HG02885 (cell line): ENCODE results near the gene PAX9.

Experiments used
- ATAC-seq: cut with Tn5 transposase; IDR thresholded peaks from one replicate; pipeline ENCODE4 v1.9.1; 2021; ENCODE audit warnings: mild to moderate bottlenecking; ENCODE audit not compliant: unreplicated experiment, poor library complexity

The PAX9 gene

DNA sequence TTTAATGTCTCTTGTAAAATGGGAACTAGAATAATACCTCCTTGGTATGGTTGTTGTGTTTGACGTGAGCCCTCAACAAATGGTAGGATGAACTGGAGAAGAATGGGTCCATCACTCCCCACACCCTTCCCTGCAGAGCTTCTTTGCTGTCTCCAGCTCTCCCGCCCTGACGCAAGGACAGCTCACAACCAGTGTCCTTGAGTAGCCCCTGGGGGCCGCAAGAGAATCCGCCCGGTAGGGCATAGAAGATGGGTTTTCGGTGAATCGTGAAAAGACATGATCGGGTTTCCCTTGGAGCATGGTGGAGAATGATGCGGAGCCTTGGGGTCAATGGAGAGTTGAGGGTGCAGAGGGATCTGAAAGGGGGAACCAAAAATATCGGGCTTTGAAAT is 6.1 kb upstream of the PAX9 start:
- ATAC-seq = no peak

GRCh38 chr14:36655963-36656686 is 5.5 kb upstream of the PAX9 start:
- no peak for ATAC-seq

DNA sequence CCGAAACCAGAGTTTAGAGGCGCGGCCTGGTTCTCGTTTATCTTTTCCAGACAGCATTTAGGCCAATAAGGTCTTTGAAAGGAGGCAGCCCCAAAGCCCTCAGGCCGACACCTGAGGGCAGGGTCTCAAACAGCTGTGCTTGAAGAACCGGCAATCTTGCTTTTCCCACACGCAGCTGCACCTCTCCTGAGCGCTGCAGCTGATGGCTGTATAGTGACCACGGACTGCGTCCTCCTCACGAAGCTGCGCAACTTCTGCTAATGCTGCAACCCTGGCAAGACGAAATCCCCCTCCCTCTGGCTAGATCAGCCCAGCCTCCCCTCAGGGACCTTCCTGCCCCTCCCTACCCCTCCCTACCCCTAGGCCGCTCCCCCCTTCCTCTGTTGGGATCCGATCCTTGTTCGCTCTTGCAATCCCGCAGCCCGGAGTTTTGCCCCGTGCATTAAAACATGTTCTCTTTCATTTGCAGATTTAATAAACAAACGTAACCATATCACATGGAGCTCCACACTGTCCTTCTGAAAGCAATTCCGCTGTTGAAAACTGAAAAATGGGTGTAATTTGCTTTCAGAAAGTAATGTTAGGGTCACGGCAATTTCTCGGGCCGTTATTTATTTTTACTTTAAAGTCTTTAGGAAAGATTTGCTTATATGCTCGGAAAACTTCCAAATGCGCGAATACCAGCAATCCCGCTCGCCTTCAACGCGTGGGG is 4.8 kb upstream of the PAX9 start:
- ATAC-seq = no peak

DNA sequence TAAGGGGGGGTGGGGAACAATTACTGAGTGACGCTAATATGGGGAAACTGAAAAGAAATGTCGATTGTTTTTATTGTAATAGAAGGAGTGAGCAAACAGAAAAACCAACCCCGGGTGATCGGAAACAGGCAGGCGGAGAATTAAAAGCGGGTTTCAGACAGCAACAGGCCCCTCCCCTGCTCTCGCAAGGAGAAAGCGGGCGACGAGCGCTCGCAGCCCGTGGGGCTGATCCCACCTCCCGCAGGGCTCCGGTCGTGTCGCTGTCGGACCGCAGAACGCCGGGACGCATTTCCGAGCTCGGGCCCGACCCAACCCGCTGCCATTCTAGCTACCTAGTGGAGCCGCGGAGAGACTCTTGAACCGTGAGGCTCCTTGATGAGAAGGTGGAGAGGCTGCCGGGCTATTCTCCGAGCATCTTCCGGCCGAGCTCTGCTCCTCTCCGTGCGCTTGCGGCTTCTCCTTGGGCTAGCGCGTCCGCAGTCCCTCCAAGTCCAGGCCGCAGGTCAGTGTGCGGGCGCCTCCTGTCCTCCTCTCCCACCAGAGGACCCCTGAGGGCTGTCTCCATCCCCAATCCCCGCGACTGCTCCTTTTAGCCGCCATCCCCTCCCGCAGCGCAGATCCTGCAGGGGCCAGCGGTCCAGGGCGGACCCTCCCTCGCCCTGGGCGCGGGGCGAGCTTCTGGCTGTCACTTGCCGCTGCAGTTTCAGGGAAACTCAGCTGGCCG is 4.1 kb upstream of the PAX9 start:
- no peak for ATAC-seq

- ATAC-seq = no peak
These were observed 3.3 kb upstream of the PAX9 start for GRCh38 chr14:36658123-36659009.

DNA sequence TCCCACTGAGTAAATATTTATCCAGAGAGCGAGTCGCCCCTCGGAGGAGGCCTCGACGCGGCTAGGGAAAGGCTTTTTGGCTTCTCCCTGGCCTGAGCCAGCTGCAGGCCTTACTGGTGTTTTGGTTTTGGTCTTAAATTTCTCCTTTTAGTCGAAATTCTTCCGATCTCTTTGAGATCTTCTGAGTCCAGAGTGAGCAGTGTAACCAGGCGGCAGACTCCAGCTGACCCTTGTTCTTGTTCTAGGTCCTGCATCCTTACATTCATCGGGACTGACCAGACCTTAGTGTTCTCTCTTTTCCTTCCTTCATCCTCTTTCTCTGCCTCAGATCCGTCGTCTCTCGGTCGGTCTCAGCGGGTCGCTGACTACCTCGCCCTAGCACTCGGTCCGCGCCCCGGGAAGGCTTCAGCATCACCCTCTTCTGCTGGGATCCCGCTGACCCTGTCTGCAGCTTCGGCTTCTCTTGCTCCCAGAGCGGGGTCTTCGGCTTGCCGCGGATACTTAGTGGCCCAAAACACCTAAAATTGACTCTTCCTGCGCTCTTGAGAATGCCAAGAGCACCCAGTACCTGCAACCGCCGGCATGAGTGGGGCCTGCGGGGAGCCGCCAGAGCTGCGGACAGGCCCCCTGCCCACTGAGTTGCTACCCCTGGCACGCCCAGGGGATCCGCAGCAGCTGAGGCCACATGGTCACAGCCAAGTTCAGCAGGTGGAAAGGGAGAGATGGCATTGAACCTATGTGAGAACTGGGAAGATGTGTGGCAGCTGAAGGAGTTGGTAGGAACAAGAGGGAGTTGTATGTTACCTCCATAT is 2.4 kb upstream of the PAX9 start:
- no peak for ATAC-seq

DNA sequence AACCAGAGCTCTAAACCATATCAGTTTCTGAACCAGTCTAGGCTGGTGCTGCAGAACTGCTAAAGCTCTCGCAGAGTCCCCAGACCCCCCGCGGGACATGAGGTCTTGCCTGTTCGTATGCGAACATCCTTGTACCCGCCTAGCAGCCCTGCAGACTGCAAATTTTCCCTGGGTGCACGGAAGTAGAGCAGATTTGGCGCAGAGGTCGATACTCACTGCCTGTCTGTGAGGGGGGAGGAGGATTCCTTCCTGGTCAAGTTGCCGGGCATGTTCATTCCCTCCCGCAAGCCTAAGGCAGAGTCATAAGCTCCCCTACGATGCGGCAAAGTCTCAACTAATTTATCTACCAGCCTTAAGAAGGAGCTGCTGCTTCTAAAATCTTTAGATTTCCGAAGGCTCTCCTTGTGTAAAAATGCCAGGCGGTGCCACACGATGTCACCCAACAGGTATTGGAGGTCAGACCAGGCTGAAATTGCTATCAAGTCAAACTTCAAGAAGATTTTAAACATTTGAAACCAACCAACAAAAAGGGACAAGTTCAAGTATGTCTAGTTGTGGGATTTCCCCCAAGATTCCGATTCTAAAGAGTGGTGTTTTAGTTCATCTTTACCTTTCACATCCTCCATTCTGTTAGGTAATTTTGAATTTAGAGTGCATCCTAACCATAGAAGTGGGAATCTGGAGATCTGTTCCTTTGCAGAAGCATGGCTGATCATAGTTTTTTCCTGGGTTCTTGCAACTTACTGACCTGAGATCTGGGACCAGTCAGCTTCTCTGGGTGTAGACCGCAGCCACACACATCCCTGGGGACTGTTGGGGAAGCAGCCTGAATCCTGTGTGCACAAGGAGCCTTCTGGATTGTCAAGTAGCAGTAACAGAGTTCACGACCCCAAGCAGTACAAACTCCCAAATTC is 1.6 kb upstream of the PAX9 start:
- no peak for ATAC-seq

GRCh38 chr14:36660736-36661505 is 739 bp upstream of the PAX9 start:
- ATAC-seq = no peak

DNA sequence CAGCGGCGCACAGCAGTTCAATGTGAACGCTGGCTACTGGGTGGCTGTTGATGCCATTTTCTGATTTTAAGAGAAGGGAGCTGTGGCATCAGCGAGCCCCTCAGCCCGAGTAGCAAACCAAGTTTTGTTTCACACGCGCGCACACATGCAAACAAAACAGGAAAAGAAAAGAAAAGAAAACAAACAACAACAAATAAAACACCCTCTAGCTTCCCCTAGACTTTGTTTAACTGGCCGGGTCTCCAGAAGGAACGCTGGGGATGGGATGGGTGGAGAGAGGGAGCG is 540 bp downstream of the PAX9 start:
- no peak for ATAC-seq

GRCh38 chr14:36662543-36663403 is 1.1 kb downstream of the PAX9 start:
- ATAC-seq = no peak

DNA sequence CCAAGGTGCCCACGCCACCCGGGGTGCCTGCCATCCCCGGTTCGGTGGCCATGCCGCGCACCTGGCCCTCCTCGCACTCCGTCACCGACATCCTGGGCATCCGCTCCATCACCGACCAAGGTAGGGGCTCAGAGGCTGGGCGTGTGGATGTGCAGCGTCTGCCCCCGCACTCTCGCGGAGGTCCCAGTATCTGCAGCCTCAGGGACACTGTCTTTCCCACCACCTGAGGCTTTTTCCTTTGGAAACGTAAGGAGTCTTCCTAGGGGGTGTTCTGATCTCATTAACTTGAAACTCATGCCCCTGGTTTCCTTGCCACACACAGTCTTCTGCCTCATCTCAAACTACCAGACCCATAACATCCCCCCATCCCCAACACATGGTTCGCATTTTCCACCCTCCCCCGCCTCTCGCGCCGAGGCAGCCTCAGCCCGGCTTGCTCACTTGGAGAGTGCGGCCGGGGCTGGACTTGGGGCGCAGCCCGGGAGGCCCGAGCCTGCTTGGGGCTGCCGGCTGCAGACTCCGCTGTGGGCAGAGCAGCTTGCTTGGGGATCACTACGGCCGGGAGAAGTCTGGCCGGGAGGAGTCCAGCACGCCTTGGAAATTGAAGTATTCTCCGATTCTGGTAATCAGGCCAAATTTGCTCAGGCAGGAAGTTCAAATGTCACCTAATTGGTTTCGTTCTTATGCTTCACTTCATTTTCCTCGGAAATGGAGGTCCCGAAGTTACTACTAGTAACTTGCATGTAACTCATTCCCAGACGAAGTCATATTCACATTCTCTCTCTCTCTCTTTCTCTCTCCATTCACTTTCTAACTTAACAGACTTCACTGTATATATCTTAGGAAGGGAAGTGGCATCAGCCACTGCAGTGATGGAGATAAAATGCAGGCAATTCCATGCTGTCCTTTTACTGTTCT is 2.0 kb downstream of the PAX9 start:
- no peak for ATAC-seq

- no peak for ATAC-seq
These were observed 2.9 kb downstream of the PAX9 start for GRCh38 chr14:36664322-36665193.

DNA sequence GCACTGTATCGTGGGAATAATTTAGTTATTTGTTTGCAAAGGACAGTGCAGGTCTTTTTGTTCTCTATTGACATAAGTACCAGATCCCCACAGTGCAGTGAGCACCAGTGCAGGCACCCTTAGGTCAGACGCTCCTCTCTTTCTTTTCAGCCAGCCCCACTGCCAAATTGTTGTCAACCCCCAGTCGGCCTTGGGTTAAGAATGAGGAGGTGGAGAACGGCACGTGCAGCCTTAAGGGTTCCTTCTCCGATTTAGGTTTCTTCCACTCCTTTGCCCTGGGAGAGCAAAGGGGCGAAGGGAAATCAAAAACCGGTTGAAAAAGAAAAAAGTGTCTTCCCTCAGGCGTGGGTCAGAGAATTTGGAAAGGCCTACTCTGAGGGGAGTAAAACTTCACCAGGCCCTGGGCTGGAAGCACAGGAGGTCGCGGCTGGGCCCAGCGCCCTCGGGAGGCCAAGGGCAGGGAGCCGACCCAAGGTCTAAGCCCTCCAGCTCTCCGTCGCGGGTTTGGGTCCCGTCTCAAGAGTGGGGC is 4.3 kb downstream of the PAX9 start:
- no peak for ATAC-seq

GRCh38 chr14:36666416-36667206 is 5.0 kb downstream of the PAX9 start:
- ATAC-seq = no peak
